ENCODE data around the gene LOXHD1.

GRCh38 chr18:46696268-46696667 lies 39.2 kb upstream of the LOXHD1 start:
- no peak for TF ChIP-seq POLR2A (IDR thresholded peaks at IDR 0.05; ENCODE audit: extremely low read depth, insufficient read length)
- TF ChIP-seq CTCF (IDR thresholded peaks at IDR 0.05; ENCODE audit: low read depth, low read length) = no peak
